Lower lobe of right lung (tissue), 2 donors: ENCODE data around the gene KIRREL3. TPM values are rescaled to one million over a fixed set of nuclear protein-coding genes. Genes with fewer than 3 reads are reported as not detected.

Experiments used
- ATAC-seq, 2 donors: fragments of 200-7000 bp; cut with Tn5 transposase; one replicate each; pipeline ENCODE4 v1.9.1; 2020 to 2022; ENCODE audit warnings: mild to moderate bottlenecking in 2 of 2, moderate library complexity in 2 of 2
- DNase-seq: peaks from one replicate; pipeline ENCODE4 v3.0.0-alpha.2; 2020
- H3K27ac ChIP-seq: fragments of 200-600 bp; one replicate; pipeline ENCODE4 v1.8.0; 2022
- H3K27me3 ChIP-seq: fragments of 200-600 bp; one replicate; pipeline ENCODE4 v1.8.0; 2022; ENCODE audit warnings: low read depth
- H3K36me3 ChIP-seq: fragments of 200-600 bp; one replicate; pipeline ENCODE4 v1.8.0; 2022; ENCODE audit warnings: mild to moderate bottlenecking
- H3K4me1 ChIP-seq: fragments of 200-600 bp; one replicate; pipeline ENCODE4 v1.8.0; 2022
- H3K4me3 ChIP-seq: fragments of 200-600 bp; one replicate; pipeline ENCODE4 v1.8.0; 2022; ENCODE audit warnings: mild to moderate bottlenecking
- H3K9me3 ChIP-seq: fragments of 200-600 bp; one replicate; pipeline ENCODE4 v1.8.0; 2022
- intact Hi-C: fragments of 100-400 bp; cut with DNase I; formaldehyde crosslinking; loops from one replicate; pipeline ENCODE4 v1.11.0; 2022
- total RNA-seq: library from RNA; stranded (reverse); fragmentation: NEBNext Ultra II Directional; extraction: Animal tissue kit (Norgen Biotek cat#: 25700); gene quantifications from one replicate; pipeline ENCODE4 v1.2.1, GENCODE V29; 2021
- TF ChIP-seq, protein P1 (sequence below): fragments of 200-600 bp; IDR thresholded peaks from one replicate; pipeline ENCODE4 v1.8.0; 2022; ENCODE audit warnings: antibody characterized with exemption, mild to moderate bottlenecking
- donor health status: DM: no; HTN: yes; CAD: no; lungs with severe emphysema.

KIRREL3 gene
- total RNA-seq, 1 donor from 2014 or later = 0.15 TPM

DNA sequence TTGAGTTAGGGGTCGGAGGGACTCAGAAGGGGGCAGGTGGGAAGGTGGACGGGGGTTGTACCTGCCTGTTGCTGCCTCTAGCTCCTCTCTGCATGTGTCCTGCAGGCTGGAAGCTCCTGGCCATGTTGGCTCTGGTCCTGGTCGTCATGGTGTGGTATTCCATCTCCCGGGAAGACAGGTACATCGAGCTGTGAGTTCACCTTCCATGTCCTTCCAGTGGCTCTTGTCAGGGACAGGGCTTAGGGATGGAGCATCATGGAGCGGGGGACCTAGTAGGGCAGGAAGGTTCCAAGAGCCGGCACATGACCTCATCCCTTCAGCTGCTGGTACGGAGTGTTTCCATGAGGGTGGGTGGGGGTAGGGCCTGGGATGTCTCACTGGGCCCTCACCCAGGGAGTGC, 594.2 kb downstream of the KIRREL3 start:
- intact Hi-C loops = no loop called here
- no peak for ATAC-seq

DNA sequence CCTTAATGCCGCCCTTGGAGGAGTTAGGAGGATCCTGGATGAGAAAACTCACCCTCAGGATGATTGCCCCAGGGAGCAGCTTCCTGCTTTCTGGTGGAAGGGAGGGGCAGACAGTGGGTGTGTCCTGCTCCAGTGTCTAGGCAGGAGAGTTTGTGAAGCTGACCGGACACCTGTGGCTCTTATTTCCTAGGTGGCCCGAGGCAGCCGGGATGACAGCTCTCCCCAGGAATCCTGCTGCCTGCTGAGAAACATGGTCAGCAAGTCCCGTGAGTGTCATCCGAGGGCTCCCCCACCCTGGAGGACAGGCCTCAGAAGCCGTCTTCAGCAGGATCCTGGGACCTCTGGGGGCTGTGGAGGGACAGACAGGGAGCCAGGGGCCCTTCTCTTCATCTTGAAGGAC, 594.7 kb downstream of the KIRREL3 start:
- intact Hi-C loops = no loop called here
- peak in 1 of 2 donors; percentile 34 for ATAC-seq
- Histone ChIP-seq H3K27me3 (no peaks in the 10 kb centered on the region), H3K27ac (peak overlapping the region; percentile 36), H3K36me3 (peaks cover 33% of the 10 kb centered on the region), H3K9me3 (no peaks in the 10 kb centered on the region), H3K4me3 (no peak overlapping the region), H3K4me1 (peaks cover 13% of the 10 kb centered on the region)
- TF ChIP-seq, protein P1, sequence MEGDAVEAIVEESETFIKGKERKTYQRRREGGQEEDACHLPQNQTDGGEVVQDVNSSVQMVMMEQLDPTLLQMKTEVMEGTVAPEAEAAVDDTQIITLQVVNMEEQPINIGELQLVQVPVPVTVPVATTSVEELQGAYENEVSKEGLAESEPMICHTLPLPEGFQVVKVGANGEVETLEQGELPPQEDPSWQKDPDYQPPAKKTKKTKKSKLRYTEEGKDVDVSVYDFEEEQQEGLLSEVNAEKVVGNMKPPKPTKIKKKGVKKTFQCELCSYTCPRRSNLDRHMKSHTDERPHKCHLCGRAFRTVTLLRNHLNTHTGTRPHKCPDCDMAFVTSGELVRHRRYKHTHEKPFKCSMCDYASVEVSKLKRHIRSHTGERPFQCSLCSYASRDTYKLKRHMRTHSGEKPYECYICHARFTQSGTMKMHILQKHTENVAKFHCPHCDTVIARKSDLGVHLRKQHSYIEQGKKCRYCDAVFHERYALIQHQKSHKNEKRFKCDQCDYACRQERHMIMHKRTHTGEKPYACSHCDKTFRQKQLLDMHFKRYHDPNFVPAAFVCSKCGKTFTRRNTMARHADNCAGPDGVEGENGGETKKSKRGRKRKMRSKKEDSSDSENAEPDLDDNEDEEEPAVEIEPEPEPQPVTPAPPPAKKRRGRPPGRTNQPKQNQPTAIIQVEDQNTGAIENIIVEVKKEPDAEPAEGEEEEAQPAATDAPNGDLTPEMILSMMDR = no peak
- no peak for DNase-seq

More for the DNA sequence above, 594.2 kb downstream of the KIRREL3 start:
- TF ChIP-seq, protein P1 = no peak
- Histone ChIP-seq H3K36me3 (peaks cover 33% of the 10 kb centered on the region), H3K9me3 (no peaks in the 10 kb centered on the region), H3K27ac (peak overlapping the region; percentile 36), H3K27me3 (no peaks in the 10 kb centered on the region), H3K4me3 (no peak overlapping the region), H3K4me1 (peaks cover 18% of the 10 kb centered on the region)
- no peak for DNase-seq

DNA sequence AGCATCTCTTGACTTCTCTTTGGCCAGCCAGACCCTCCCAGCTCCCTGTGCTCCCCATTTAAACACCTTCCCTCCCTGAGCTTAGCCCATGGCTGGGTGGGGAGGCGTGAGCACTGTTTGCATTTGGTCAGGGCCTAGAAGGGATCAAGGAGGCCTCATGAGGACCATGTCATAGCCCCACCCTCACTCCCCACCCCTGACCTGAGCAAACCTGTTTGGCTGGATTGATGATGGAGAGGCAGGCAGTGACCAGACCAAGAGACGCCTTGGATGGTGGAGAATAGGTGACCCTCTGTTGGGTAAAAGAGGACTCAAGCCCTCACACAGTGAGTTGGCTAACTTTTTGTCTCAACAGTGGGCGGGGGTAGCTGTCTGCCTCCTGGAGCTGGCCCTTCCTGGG, 595.2 kb downstream of the KIRREL3 start:
- ATAC-seq = peak; percentile 80 to 83
- intact Hi-C loops = no loop called here

DNA sequence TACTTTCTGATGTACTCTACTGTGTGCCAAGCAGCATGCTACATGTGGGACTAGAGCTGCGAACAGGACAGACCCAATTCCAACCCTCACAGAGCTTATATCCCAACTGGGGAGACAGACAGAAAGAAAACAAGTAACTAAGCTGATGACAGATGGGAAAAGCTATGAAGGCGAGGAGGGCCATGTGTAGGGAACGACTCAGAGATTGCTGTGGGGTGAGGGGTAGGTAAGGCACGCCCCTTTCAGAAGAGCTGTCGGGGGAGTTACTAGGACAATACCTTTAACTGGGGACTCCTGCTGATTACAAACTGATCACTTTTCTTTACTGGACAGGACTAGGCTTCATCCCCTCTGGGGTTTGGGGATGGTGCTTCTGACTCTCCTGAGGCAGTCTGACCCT, 596.2 kb downstream of the KIRREL3 start:
- intact Hi-C loops = no loop called here
- no peaks in the 10 kb centered on the region for H3K27me3 ChIP-seq
- H3K4me3 ChIP-seq = no peak overlapping the region
- DNase-seq (no peak), ATAC-seq (no peak)
- peaks cover 6% of the 10 kb centered on the region for H3K4me1 ChIP-seq
- no peaks in the 10 kb centered on the region for H3K9me3 ChIP-seq
- H3K27ac ChIP-seq = no peak overlapping the region
- peaks cover 26% of the 10 kb centered on the region for H3K36me3 ChIP-seq
- TF ChIP-seq, protein P1 = no peak

More for the DNA sequence above, 595.2 kb downstream of the KIRREL3 start:
- Histone ChIP-seq H3K4me3 (no peak overlapping the region), H3K4me1 (peaks cover 8% of the 10 kb centered on the region), H3K9me3 (no peaks in the 10 kb centered on the region), H3K36me3 (peaks cover 33% of the 10 kb centered on the region), H3K27ac (peak overlapping the region; percentile 36), H3K27me3 (no peaks in the 10 kb centered on the region)
- no peak for DNase-seq
- TF ChIP-seq, protein P1 = no peak

DNA sequence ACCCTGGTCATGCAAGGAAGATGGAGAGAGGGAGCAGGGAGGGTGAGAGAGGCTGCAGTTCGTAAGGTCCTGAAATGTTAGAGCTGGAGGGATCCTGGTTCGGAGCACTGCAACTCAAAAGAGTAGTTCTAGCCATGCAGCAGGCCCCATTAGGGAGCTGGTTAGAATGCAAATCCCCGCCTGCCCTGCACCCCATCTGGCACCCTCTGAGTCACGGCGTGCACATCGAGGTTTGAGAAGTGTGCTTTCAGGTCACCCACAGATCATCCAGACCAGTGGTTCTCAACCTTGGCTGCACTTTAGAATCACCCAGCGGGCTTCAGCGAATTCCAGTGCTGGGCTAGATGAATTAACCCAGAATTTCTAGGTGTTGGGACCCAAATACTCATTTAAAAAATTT, 596.9 kb downstream of the KIRREL3 start:
- Histone ChIP-seq H3K36me3 (peaks cover 19% of the 10 kb centered on the region), H3K27ac (no peak overlapping the region), H3K27me3 (no peaks in the 10 kb centered on the region), H3K9me3 (no peaks in the 10 kb centered on the region), H3K4me3 (no peak overlapping the region), H3K4me1 (peaks cover 6% of the 10 kb centered on the region)
- ATAC-seq (no peak), DNase-seq (no peak)
- intact Hi-C loops = no loop called here
- TF ChIP-seq, protein P1 = no peak
